GM21367 (cell line): ENCODE measurements around the gene NEK7.
A peak's percentile ranks its signal among the peaks of the same experiment; 100 is the strongest.
"Not testable (repeated sequence)": the region's sequence is repeated elsewhere in the genome, so short reads cannot be mapped to it uniquely, and the experiment has no call there.

Experiments
- ATAC-seq: cut with Tn5 transposase; IDR thresholded peaks from one replicate; pipeline ENCODE4 v1.9.1; 2021; ENCODE audit not compliant: unreplicated experiment

NEK7 gene

GRCh38 chr1:198201956-198202784 lies 45.4 kb downstream of the NEK7 start:
- peak; percentile 79 for ATAC-seq

- no peak for ATAC-seq
Observed at GRCh38 chr1:198203434-198203833, 46.6 kb downstream of the NEK7 start.

- no peak for ATAC-seq
Observed at GRCh38 chr1:198205016-198205684, 48.4 kb downstream of the NEK7 start.

- ATAC-seq = no peak
Observed at GRCh38 chr1:198206292-198206691, 49.5 kb downstream of the NEK7 start.

GRCh38 chr1:198211696-198212095 lies 54.9 kb downstream of the NEK7 start:
- ATAC-seq = no peak

- ATAC-seq = no peak
Observed at GRCh38 chr1:198212126-198212525, 55.3 kb downstream of the NEK7 start.

- ATAC-seq = no peak
Observed at GRCh38 chr1:198212675-198213074, 55.9 kb downstream of the NEK7 start.

GRCh38 chr1:198214924-198215323 lies 58.1 kb downstream of the NEK7 start:
- ATAC-seq = no peak

GRCh38 chr1:198220428-198220827 lies 63.6 kb downstream of the NEK7 start:
- ATAC-seq = no peak

- not testable (repeated sequence) for ATAC-seq
Observed at GRCh38 chr1:198227010-198227409, 70.2 kb downstream of the NEK7 start.

GRCh38 chr1:198227454-198227853 lies 70.7 kb downstream of the NEK7 start:
- not testable (repeated sequence) for ATAC-seq

- ATAC-seq = no peak
Observed at GRCh38 chr1:198228925-198229324, 72.1 kb downstream of the NEK7 start.

GRCh38 chr1:198231779-198232178 lies 75.0 kb downstream of the NEK7 start:
- ATAC-seq = no peak

- no peak for ATAC-seq
Observed at GRCh38 chr1:198232378-198232777, 75.6 kb downstream of the NEK7 start.

GRCh38 chr1:198232940-198233675 lies 76.3 kb downstream of the NEK7 start:
- ATAC-seq = no peak

- peak; percentile 56 for ATAC-seq
Observed at GRCh38 chr1:198234520-198235251, 77.9 kb downstream of the NEK7 start.

- no peak for ATAC-seq
Observed at GRCh38 chr1:198238121-198238520, 81.3 kb downstream of the NEK7 start.

- ATAC-seq = no peak
Observed at GRCh38 chr1:198241553-198241952, 84.8 kb downstream of the NEK7 start.

GRCh38 chr1:198244772-198245171 lies 88.0 kb downstream of the NEK7 start:
- ATAC-seq = no peak

- no peak for ATAC-seq
Observed at GRCh38 chr1:198245379-198245778, 88.6 kb downstream of the NEK7 start.

GRCh38 chr1:198246337-198246736 lies 89.5 kb downstream of the NEK7 start:
- no peak for ATAC-seq
